Measurements from ENCODE around the gene OR4A15. TPM values are rescaled to one million over a fixed set of nuclear protein-coding genes. Genes with fewer than 3 reads are reported as not detected.

Gene OR4A15
- total RNA-seq, 1 donor = not detected

- H3K4me3 ChIP-seq (ENCODE audit: low read depth, low read length) = no peak overlapping the region
- DNase-seq (ENCODE audit: low read depth) = no peak
- TF ChIP-seq, protein P1, sequence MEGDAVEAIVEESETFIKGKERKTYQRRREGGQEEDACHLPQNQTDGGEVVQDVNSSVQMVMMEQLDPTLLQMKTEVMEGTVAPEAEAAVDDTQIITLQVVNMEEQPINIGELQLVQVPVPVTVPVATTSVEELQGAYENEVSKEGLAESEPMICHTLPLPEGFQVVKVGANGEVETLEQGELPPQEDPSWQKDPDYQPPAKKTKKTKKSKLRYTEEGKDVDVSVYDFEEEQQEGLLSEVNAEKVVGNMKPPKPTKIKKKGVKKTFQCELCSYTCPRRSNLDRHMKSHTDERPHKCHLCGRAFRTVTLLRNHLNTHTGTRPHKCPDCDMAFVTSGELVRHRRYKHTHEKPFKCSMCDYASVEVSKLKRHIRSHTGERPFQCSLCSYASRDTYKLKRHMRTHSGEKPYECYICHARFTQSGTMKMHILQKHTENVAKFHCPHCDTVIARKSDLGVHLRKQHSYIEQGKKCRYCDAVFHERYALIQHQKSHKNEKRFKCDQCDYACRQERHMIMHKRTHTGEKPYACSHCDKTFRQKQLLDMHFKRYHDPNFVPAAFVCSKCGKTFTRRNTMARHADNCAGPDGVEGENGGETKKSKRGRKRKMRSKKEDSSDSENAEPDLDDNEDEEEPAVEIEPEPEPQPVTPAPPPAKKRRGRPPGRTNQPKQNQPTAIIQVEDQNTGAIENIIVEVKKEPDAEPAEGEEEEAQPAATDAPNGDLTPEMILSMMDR (IDR thresholded peaks at IDR 0.05; ENCODE audit: insufficient read depth, low read length) = no peak
These were observed 33.2 kb downstream of the OR4A15 start for GRCh38 chr11:55401011-55401410.

Small RNAs within 50 kb of the gene (small RNA-seq; reads per million reads assigned to genes)
- not detected for gene OR4X7P

Other genes with a start within 250 kb of the OR4A15 start
- gene TRIM48, start 105.8 kb upstream of the OR4A15 start, total RNA-seq (ENCODE audit: low replicate concordance) = not detected in 2 replicates
- not detected in 2 replicates for gene OR4A16, start 24.8 kb upstream of the OR4A15 start, total RNA-seq (ENCODE audit: low replicate concordance)
- gene OR4C15, start 186.5 kb downstream of the OR4A15 start, total RNA-seq (ENCODE audit: low replicate concordance) = not detected in 2 replicates
- not detected in 2 replicates for gene OR4C16, start 204.2 kb downstream of the OR4A15 start, total RNA-seq (ENCODE audit: low replicate concordance)
- gene OR4C11, start 239.7 kb downstream of the OR4A15 start, total RNA-seq (ENCODE audit: low replicate concordance) = not detected in 2 replicates

Data from fibroblast of the aortic adventitia (primary cell).